ENCODE measurements around the gene ELP4. TPM values are rescaled to one million over a fixed set of nuclear protein-coding genes. Genes with fewer than 3 reads are reported as not detected.

ELP4 gene
- polyA plus RNA-seq, 2 of the 4 experiments (the other 2 are of a cell fraction), result 16.9 to 26.0 TPM

- Histone ChIP-seq H3K4me1 (no peaks in the 10 kb centered on the region), H3K4me3 (no peak overlapping the region), H3K4me2 (no peak overlapping the region), H3K27ac (no peak overlapping the region), H3K9me3 (no peaks in the 10 kb centered on the region)
- TF ChIP-seq MYC (IDR thresholded peaks at IDR 0.05; ENCODE audit: borderline replicate concordance, low read length) (no peak), CBX8 (IDR thresholded peaks at IDR 0.05) (no peak), RAD21 (conservative IDR thresholded peaks at IDR 0.05 in 1 of 2, IDR thresholded peaks at IDR 0.05 in 1 of 2) (no peak), EHMT2 (IDR thresholded peaks at IDR 0.05; ENCODE audit: low read depth) (no peak), HES2 (IDR thresholded peaks at IDR 0.05) (no peak), MAFK (IDR thresholded peaks at IDR 0.05; ENCODE audit: partially characterized antibody) (no peak), HEYL (CRISPR knock-in tag; IDR thresholded peaks at IDR 0.05) (no peak), TP53 (CRISPR knock-in tag; IDR thresholded peaks at IDR 0.05) (no peak), ZSCAN20 (CRISPR knock-in tag; IDR thresholded peaks at IDR 0.05) (no peak)
- WGBS (ENCODE audit: missing lambda C conversion rate), result 86% methylated on average over 21 of the region's 26 CpGs
- ChIA-PET POLR2A (no interaction called here), CTCF (interaction anchor here (1.1 to 1.4 kb wide), 2 partner anchors 53 to 357 kb away, joined by 3 to 4 read pairs; no protein-coding TSS in a partner anchor)
- no peak for DNase-seq (ENCODE audit: low read depth in 1 of 2, low spot score in 1 of 2)
- no peak for ATAC-seq
- no peak for FAIRE-seq
These were observed 309.3 kb downstream of the ELP4 start for GRCh38 chr11:31818874-31819331.

- FAIRE-seq, result no peak
- Histone ChIP-seq H3K4me2 (no peak overlapping the region), H3K4me3 (no peak overlapping the region), H3K27ac (no peak overlapping the region), H3K9me3 (no peaks in the 10 kb centered on the region), H3K4me1 (no peaks in the 10 kb centered on the region)
- DNase-seq (ENCODE audit: low read depth in 1 of 2, low spot score in 1 of 2), result no peak
- WGBS (ENCODE audit: missing lambda C conversion rate), result 90% methylated on average over 55 of the region's 55 CpGs
- no peak for ATAC-seq
- CTCF ChIA-PET, result interaction anchor here (0.8 to 1.4 kb wide), 2 partner anchors 12 to 356 kb away, joined by 3 read pairs; no protein-coding TSS in a partner anchor
- TF ChIP-seq HDAC2 (IDR thresholded peaks at IDR 0.05) (no peak), FOSL2 (IDR thresholded peaks at IDR 0.05) (no peak), FOSL2 (CRISPR knock-in tag; IDR thresholded peaks at IDR 0.05) (no peak), RNF2 (IDR thresholded peaks at IDR 0.05; ENCODE audit: borderline replicate concordance, low read depth) (no peak), SMC3 (IDR thresholded peaks at IDR 0.05) (no peak), HES2 (IDR thresholded peaks at IDR 0.05) (no peak)
- POLR2A ChIA-PET, result no interaction called here
These were observed 310.3 kb downstream of the ELP4 start for GRCh38 chr11:31819621-31820437.

- Histone ChIP-seq H3K4me3 (no peak overlapping the region), H3K4me2 (no peak overlapping the region), H3K27ac (no peak overlapping the region), H3K4me1 (no peaks in the 10 kb centered on the region), H3K9me3 (no peaks in the 10 kb centered on the region)
- no peak for ATAC-seq
- ChIA-PET POLR2A (no interaction called here), CTCF (interaction anchor here (0.8 to 0.9 kb wide), 2 partner anchors 8 to 13 kb away, joined by 3 to 4 read pairs; no protein-coding TSS in a partner anchor)
- no peak for FAIRE-seq
- TF ChIP-seq PBX3 (IDR thresholded peaks at IDR 0.05), result no peak
- no peak for TF ChIP-seq HES2 (IDR thresholded peaks at IDR 0.05)
- no peak for TF ChIP-seq ELK1 (IDR thresholded peaks at IDR 0.05; ENCODE audit: low read depth, low read length)
- no peak for TF ChIP-seq NPAS2 (CRISPR knock-in tag; IDR thresholded peaks at IDR 0.05; ENCODE audit: borderline replicate concordance)
- no peak for TF ChIP-seq FOSL2 (IDR thresholded peaks at IDR 0.05)
- TF ChIP-seq FOSL2 (CRISPR knock-in tag; IDR thresholded peaks at IDR 0.05), result no peak
- TF ChIP-seq RNF2 (IDR thresholded peaks at IDR 0.05; ENCODE audit: borderline replicate concordance, low read depth), result no peak
- no peak for TF ChIP-seq BHLHE40 (IDR thresholded peaks at IDR 0.05; ENCODE audit: low read depth, low read length)
- TF ChIP-seq EP300 (IDR thresholded peaks at IDR 0.05), result no peak
- no peak for TF ChIP-seq CBX8 (IDR thresholded peaks at IDR 0.05)
- TF ChIP-seq HOXB5 (CRISPR knock-in tag; IDR thresholded peaks at IDR 0.05), result no peak
- TF ChIP-seq CTCF (IDR thresholded peaks at IDR 0.05), result no peak
- TF ChIP-seq CEBPB (IDR thresholded peaks at IDR 0.05), result no peak
- TF ChIP-seq RCOR1 (IDR thresholded peaks at IDR 0.05; ENCODE audit: low read depth, low read length), result no peak
- TF ChIP-seq FOXS1 (CRISPR knock-in tag; IDR thresholded peaks at IDR 0.05), result no peak
- TF ChIP-seq HMGXB4 (CRISPR knock-in tag; IDR thresholded peaks at IDR 0.05; ENCODE audit: borderline replicate concordance), result no peak
- DNase-seq (ENCODE audit: low read depth in 1 of 2, low spot score in 1 of 2), result no peak
- WGBS (ENCODE audit: missing lambda C conversion rate), result 83% methylated on average over 15 of the region's 15 CpGs
These were observed 310.9 kb downstream of the ELP4 start for GRCh38 chr11:31820438-31820818.

Data from A549 (cell line).